EH (cell line): ENCODE results near the gene SRCAP.

Experiments used
- DNase-seq: peaks from one replicate; pipeline ENCODE4 v3.0.0-alpha.2; 2015; ENCODE audit warnings: low read depth

SRCAP gene

GRCh38 chr16:30760001-30760559 lies 61.1 kb downstream of the SRCAP start:
- no peak for DNase-seq

- no peak for DNase-seq
These were observed 61.8 kb downstream of the SRCAP start for GRCh38 chr16:30760577-30761426.

GRCh38 chr16:30761427-30761927 lies 62.5 kb downstream of the SRCAP start:
- peak; percentile 44 for DNase-seq

GRCh38 chr16:30761928-30762902 lies 63.2 kb downstream of the SRCAP start, which contains the start of the genes CFAP119 and RNF40:
Gene CFAP119 (minus strand): TSS chr16:30762062. CDS start chr16:30761748, 314 bp downstream.
Gene RNF40 (plus strand): TSS chr16:30762322. CDS start chr16:30762546, 224 bp downstream.
- DNase-seq = peak; percentile 99

- DNase-seq = no peak
These were observed 64.2 kb downstream of the SRCAP start for GRCh38 chr16:30762991-30763725.

GRCh38 chr16:30764086-30764485 lies 65.1 kb downstream of the SRCAP start:
- DNase-seq = no peak

GRCh38 chr16:30764816-30765465 lies 66.0 kb downstream of the SRCAP start:
- no peak for DNase-seq

- no peak for DNase-seq
These were observed 67.4 kb downstream of the SRCAP start for GRCh38 chr16:30766206-30766932.

- no peak for DNase-seq
These were observed 67.9 kb downstream of the SRCAP start for GRCh38 chr16:30766933-30767284.

GRCh38 chr16:30767767-30768465 lies 68.9 kb downstream of the SRCAP start:
- no peak for DNase-seq

- DNase-seq = no peak
These were observed 69.7 kb downstream of the SRCAP start for GRCh38 chr16:30768583-30769181.

- no peak for DNase-seq
These were observed 70.6 kb downstream of the SRCAP start for GRCh38 chr16:30769379-30770089.

- no peak for DNase-seq
These were observed 72.8 kb downstream of the SRCAP start for GRCh38 chr16:30771726-30772125.

- no peak for DNase-seq
These were observed 74.9 kb downstream of the SRCAP start for GRCh38 chr16:30773826-30774225.

GRCh38 chr16:30774367-30775130 lies 75.6 kb downstream of the SRCAP start:
- DNase-seq = peak; percentile 38

GRCh38 chr16:30775131-30775391 lies 76.1 kb downstream of the SRCAP start:
- no peak for DNase-seq

- peak; percentile 85 for DNase-seq
These were observed 76.6 kb downstream of the SRCAP start for GRCh38 chr16:30775392-30776188.
